Gastrocnemius medialis (tissue), 4 donors: ENCODE results near the gene ROBO1.

ENCODE experiments used
- CTCF ChIP-seq, 5 experiments: fragments of 450-650 bp in 3 of 5; fragments of 200-600 bp in 2 of 5; sonication (generic) in 2 of 5; IDR thresholded peaks in 4 of 5; conservative IDR thresholded peaks in 1 of 5; 1 replicate in 4 of 5; 2 replicates in 1 of 5; pipeline ENCODE4 v1.5.1; 2016 to 2019; ENCODE audit warnings: antibody characterized with exemption in 5 of 5, mild to moderate bottlenecking in 3 of 5, moderate library complexity in 3 of 5
- POLR2A ChIP-seq, 2 donors: fragments of 450-650 bp; IDR thresholded peaks; one replicate each; pipeline ENCODE4 v1.6.1; 2017; ENCODE audit warnings: antibody characterized with exemption in 2 of 2, mild to moderate bottlenecking in 2 of 2, moderate library complexity in 2 of 2

- TF ChIP-seq CTCF (IDR thresholded peaks at IDR 0.05 in 4 of 5, conservative IDR thresholded peaks at IDR 0.05 in 1 of 5), result no peak
- no peak for TF ChIP-seq POLR2A (IDR thresholded peaks at IDR 0.05)
Measured at GRCh38 chr3:78992830-78993229, 775.0 kb downstream of the ROBO1 start.
